Measurements from ENCODE around the gene CTTN.

Gene CTTN

GRCh38 chr11:70398834-70399680 lies 728 bp downstream of the CTTN start:
- Histone ChIP-seq H3K27ac (ENCODE audit: low read length, poor library complexity, severe bottlenecking) (peak overlapping the region; percentile 97), H3K9ac (ENCODE audit: low read length) (peak overlapping the region; percentile 99), H2BK12ac (ENCODE audit: low read length in 2 of 2) (peak overlapping the region in 1 of 2 experiments; percentile 68), H3K36me3 (ENCODE audit: control insufficient read depth in 1 of 2, insufficient read depth in 2 of 2, low read depth in 1 of 2, low read length in 2 of 2) (peaks cover 17 to 24% of the 10 kb centered on the region in 2 experiments), H3K4me3 (ENCODE audit: insufficient read depth in 1 of 2, low read depth in 1 of 2, low read length in 2 of 2) (peak overlapping the region; percentile 93 to 99), H2AFZ (ENCODE audit: low read depth, low read length) (no peak overlapping the region), H3K4ac (ENCODE audit: low read depth in 1 of 2, low read length in 2 of 2) (peak overlapping the region; percentile 88 to 98), H3K79me1 (replicated peaks; ENCODE audit: low read length, poor library complexity, severe bottlenecking) (peaks cover 16% of the 10 kb centered on the region), H2BK5ac (ENCODE audit: low read depth, low read length, poor library complexity, severe bottlenecking) (peak overlapping the region; percentile 98), H3K4me2 (ENCODE audit: low read length, poor library complexity, severe bottlenecking) (peak overlapping the region; percentile 83), H3K18ac (ENCODE audit: low read depth in 1 of 2, low read length in 2 of 2) (peak overlapping the region; percentile 97 to 98), H2BK120ac (ENCODE audit: low read depth, low read length) (peak overlapping the region; percentile 96), H2BK15ac (ENCODE audit: low read depth, poor library complexity, severe bottlenecking) (peak overlapping the region; percentile 74), H3K27me3 (ENCODE audit: control insufficient read depth in 1 of 2, insufficient read depth in 1 of 2, low read length in 2 of 2) (no peaks in the 10 kb centered on the region), H4K8ac (ENCODE audit: low read length) (peak overlapping the region; percentile 90), H3K9me3 (ENCODE audit: control insufficient read depth, low read length) (no peaks in the 10 kb centered on the region), H3K14ac (ENCODE audit: low read length in 2 of 2) (peak overlapping the region; percentile 87 to 94), H2AK5ac (ENCODE audit: low read length, severe bottlenecking) (peak overlapping the region; percentile 87), H4K91ac (ENCODE audit: low read length) (peak overlapping the region; percentile 92), H3K23ac (ENCODE audit: low read length in 2 of 2) (peak overlapping the region in 1 of 2 experiments; percentile 100), H3K4me1 (ENCODE audit: control insufficient read depth, insufficient read depth, low read depth, low read length) (peaks cover 27% of the 10 kb centered on the region)
- no peak for DNase-seq
- 2% methylated on average over 42 of the region's 42 CpGs for WGBS

- Histone ChIP-seq H3K36me3 (ENCODE audit: control insufficient read depth in 1 of 2, insufficient read depth in 2 of 2, low read depth in 1 of 2, low read length in 2 of 2) (peaks cover 15 to 27% of the 10 kb centered on the region in 2 experiments), H4K91ac (ENCODE audit: low read length) (no peak overlapping the region), H2BK120ac (ENCODE audit: low read depth, low read length) (no peak overlapping the region), H4K8ac (ENCODE audit: low read length) (no peak overlapping the region), H2BK15ac (ENCODE audit: low read depth, poor library complexity, severe bottlenecking) (no peak overlapping the region), H3K4me3 (ENCODE audit: insufficient read depth in 1 of 2, low read depth in 1 of 2, low read length in 2 of 2) (peak overlapping the region; percentile 93 to 99), H2BK5ac (ENCODE audit: low read depth, low read length, poor library complexity, severe bottlenecking) (peak overlapping the region; percentile 98), H3K23ac (ENCODE audit: low read length in 2 of 2) (peak overlapping the region in 1 of 2 experiments; percentile 100), H3K14ac (ENCODE audit: low read length in 2 of 2) (peak overlapping the region in 1 of 2 experiments; percentile 93), H3K9me3 (ENCODE audit: control insufficient read depth, low read length) (no peaks in the 10 kb centered on the region), H3K4ac (ENCODE audit: low read depth in 1 of 2, low read length in 2 of 2) (peak overlapping the region; percentile 47 to 93), H2BK12ac (ENCODE audit: low read length in 2 of 2) (peak overlapping the region in 1 of 2 experiments; percentile 68), H2AK5ac (ENCODE audit: low read length, severe bottlenecking) (peak overlapping the region; percentile 87), H3K18ac (ENCODE audit: low read depth in 1 of 2, low read length in 2 of 2) (peak overlapping the region in 1 of 2 experiments; percentile 98), H3K79me1 (replicated peaks; ENCODE audit: low read length, poor library complexity, severe bottlenecking) (peaks cover 10% of the 10 kb centered on the region), H2AFZ (ENCODE audit: low read depth, low read length) (no peak overlapping the region), H3K4me2 (ENCODE audit: low read length, poor library complexity, severe bottlenecking) (peak overlapping the region; percentile 83), H3K9ac (ENCODE audit: low read length) (peak overlapping the region; percentile 99), H3K4me1 (ENCODE audit: control insufficient read depth, insufficient read depth, low read depth, low read length) (peaks cover 29% of the 10 kb centered on the region), H3K27ac (ENCODE audit: low read length, poor library complexity, severe bottlenecking) (peak overlapping the region; percentile 97), H3K27me3 (ENCODE audit: control insufficient read depth in 1 of 2, insufficient read depth in 1 of 2, low read length in 2 of 2) (no peaks in the 10 kb centered on the region)
- 0% methylated on average over 16 of the region's 16 CpGs for WGBS
- DNase-seq = peak; percentile 98
Observed at GRCh38 chr11:70399681-70400112, 1.4 kb downstream of the CTTN start.

GRCh38 chr11:70400643-70401042 lies 2.3 kb downstream of the CTTN start:
- Histone ChIP-seq H3K36me3 (ENCODE audit: control insufficient read depth in 1 of 2, insufficient read depth in 2 of 2, low read depth in 1 of 2, low read length in 2 of 2) (peaks cover 13 to 35% of the 10 kb centered on the region in 2 experiments), H3K4me3 (ENCODE audit: insufficient read depth in 1 of 2, low read depth in 1 of 2, low read length in 2 of 2) (peak overlapping the region in 1 of 2 experiments; percentile 99), H3K4me2 (ENCODE audit: low read length, poor library complexity, severe bottlenecking) (peak overlapping the region; percentile 83), H3K79me1 (replicated peaks; ENCODE audit: low read length, poor library complexity, severe bottlenecking) (peaks cover 4% of the 10 kb centered on the region), H3K4ac (ENCODE audit: low read depth in 1 of 2, low read length in 2 of 2) (no peak overlapping the region), H2BK120ac (ENCODE audit: low read depth, low read length) (no peak overlapping the region), H3K9me3 (ENCODE audit: control insufficient read depth, low read length) (no peaks in the 10 kb centered on the region), H3K14ac (ENCODE audit: low read length in 2 of 2) (peak overlapping the region in 1 of 2 experiments; percentile 0), H2BK12ac (ENCODE audit: low read length in 2 of 2) (no peak overlapping the region), H2AFZ (ENCODE audit: low read depth, low read length) (no peak overlapping the region), H4K8ac (ENCODE audit: low read length) (no peak overlapping the region), H2BK5ac (ENCODE audit: low read depth, low read length, poor library complexity, severe bottlenecking) (no peak overlapping the region), H3K27me3 (ENCODE audit: control insufficient read depth in 1 of 2, insufficient read depth in 1 of 2, low read length in 2 of 2) (no peaks in the 10 kb centered on the region), H3K18ac (ENCODE audit: low read depth in 1 of 2, low read length in 2 of 2) (peak overlapping the region in 1 of 2 experiments; percentile 28), H3K4me1 (ENCODE audit: control insufficient read depth, insufficient read depth, low read depth, low read length) (peaks cover 30% of the 10 kb centered on the region), H2AK5ac (ENCODE audit: low read length, severe bottlenecking) (no peak overlapping the region), H2BK15ac (ENCODE audit: low read depth, poor library complexity, severe bottlenecking) (no peak overlapping the region), H3K27ac (ENCODE audit: low read length, poor library complexity, severe bottlenecking) (peak overlapping the region; percentile 97), H3K23ac (ENCODE audit: low read length in 2 of 2) (no peak overlapping the region), H3K9ac (ENCODE audit: low read length) (peak overlapping the region; percentile 99), H4K91ac (ENCODE audit: low read length) (no peak overlapping the region)
- DNase-seq = no peak
- WGBS = 86% methylated on average over 8 of the region's 8 CpGs

- H3K18ac ChIP-seq (ENCODE audit: low read depth in 1 of 2, low read length in 2 of 2) = no peak overlapping the region
- H4K8ac ChIP-seq (ENCODE audit: low read length) = no peak overlapping the region
- no peak overlapping the region for H2BK5ac ChIP-seq (ENCODE audit: low read depth, low read length, poor library complexity, severe bottlenecking)
- H2BK15ac ChIP-seq (ENCODE audit: low read depth, poor library complexity, severe bottlenecking) = no peak overlapping the region
- no peak overlapping the region for H3K9ac ChIP-seq (ENCODE audit: low read length)
- H3K27ac ChIP-seq (ENCODE audit: low read length, poor library complexity, severe bottlenecking) = no peak overlapping the region
- H3K4me3 ChIP-seq (ENCODE audit: insufficient read depth in 1 of 2, low read depth in 1 of 2, low read length in 2 of 2) = no peak overlapping the region
- H2BK120ac ChIP-seq (ENCODE audit: low read depth, low read length) = no peak overlapping the region
- H3K9me3 ChIP-seq (ENCODE audit: control insufficient read depth, low read length) = no peaks in the 10 kb centered on the region
- 96% methylated on average over 10 of the region's 10 CpGs for WGBS
- no peak overlapping the region for H4K91ac ChIP-seq (ENCODE audit: low read length)
- H3K36me3 ChIP-seq (ENCODE audit: control insufficient read depth in 1 of 2, insufficient read depth in 2 of 2, low read depth in 1 of 2, low read length in 2 of 2) = peaks cover 21 to 49% of the 10 kb centered on the region in 2 experiments
- H3K4me1 ChIP-seq (ENCODE audit: control insufficient read depth, insufficient read depth, low read depth, low read length) = peaks cover 29% of the 10 kb centered on the region
- no peak overlapping the region for H2BK12ac ChIP-seq (ENCODE audit: low read length in 2 of 2)
- H3K27me3 ChIP-seq (ENCODE audit: control insufficient read depth in 1 of 2, insufficient read depth in 1 of 2, low read length in 2 of 2) = no peaks in the 10 kb centered on the region
- no peak overlapping the region for H2AK5ac ChIP-seq (ENCODE audit: low read length, severe bottlenecking)
- H3K14ac ChIP-seq (ENCODE audit: low read length in 2 of 2) = no peak overlapping the region
- no peaks in the 10 kb centered on the region for H3K79me1 ChIP-seq (replicated peaks; ENCODE audit: low read length, poor library complexity, severe bottlenecking)
- no peak overlapping the region for H3K23ac ChIP-seq (ENCODE audit: low read length in 2 of 2)
- H3K4me2 ChIP-seq (ENCODE audit: low read length, poor library complexity, severe bottlenecking) = no peak overlapping the region
- no peak overlapping the region for H2AFZ ChIP-seq (ENCODE audit: low read depth, low read length)
- DNase-seq = peak; percentile 33
- no peak overlapping the region for H3K4ac ChIP-seq (ENCODE audit: low read depth in 1 of 2, low read length in 2 of 2)
Observed at GRCh38 chr11:70402016-70402415, 3.7 kb downstream of the CTTN start.

All from mesenchymal stem cell (in vitro differentiated cells and primary cell).